SK-N-SH (cell line): ENCODE measurements around the gene NPAT.

Source experiments
- EP300 ChIP-seq, 2 experiments: IDR thresholded peaks; 2 replicates each; pipeline versions ENCODE4 v1.4.0 to v1.6.1; 2012; ENCODE audit warnings: borderline replicate concordance in 1 of 2, low read depth in 1 of 2, low read length in 1 of 2
- TAF1 ChIP-seq: IDR thresholded peaks from 2 replicates; pipeline ENCODE4 v1.6.1; 2012; ENCODE audit warnings: low read depth, mild to moderate bottlenecking, low read length, moderate library complexity, borderline replicate concordance
- YY1 ChIP-seq: IDR thresholded peaks from 2 replicates; pipeline ENCODE4 v1.4.0; 2012; ENCODE audit warnings: low read depth, mild to moderate bottlenecking
- TF ChIP-seq, protein P1 (sequence below): fragments of 200-600 bp; sonication (generic); IDR thresholded peaks from 2 replicates; pipeline ENCODE4 v1.6.1; 2017; ENCODE audit warnings: antibody characterized with exemption, mild to moderate bottlenecking, moderate library complexity

DNA sequence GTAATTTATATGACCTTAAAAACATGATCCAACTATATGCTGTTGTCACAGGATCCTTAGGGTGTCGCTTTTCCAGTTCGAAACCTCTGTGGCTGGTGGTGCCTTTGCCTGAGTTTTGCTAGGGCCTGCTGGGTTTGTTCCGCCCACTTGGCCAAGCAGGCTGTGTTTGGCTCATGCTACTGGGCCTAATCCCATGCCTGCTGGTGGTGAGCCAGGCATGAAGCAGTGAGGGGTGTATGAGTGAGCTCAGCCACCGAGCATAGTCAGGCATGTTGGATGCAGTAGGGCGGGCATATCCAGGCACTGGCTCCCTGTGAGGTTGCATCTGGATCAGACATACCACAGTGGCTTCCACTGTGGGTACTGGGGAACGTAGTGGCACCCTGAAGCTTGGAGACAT lies 16.3 kb downstream of the NPAT start:
- TF ChIP-seq, protein P1, sequence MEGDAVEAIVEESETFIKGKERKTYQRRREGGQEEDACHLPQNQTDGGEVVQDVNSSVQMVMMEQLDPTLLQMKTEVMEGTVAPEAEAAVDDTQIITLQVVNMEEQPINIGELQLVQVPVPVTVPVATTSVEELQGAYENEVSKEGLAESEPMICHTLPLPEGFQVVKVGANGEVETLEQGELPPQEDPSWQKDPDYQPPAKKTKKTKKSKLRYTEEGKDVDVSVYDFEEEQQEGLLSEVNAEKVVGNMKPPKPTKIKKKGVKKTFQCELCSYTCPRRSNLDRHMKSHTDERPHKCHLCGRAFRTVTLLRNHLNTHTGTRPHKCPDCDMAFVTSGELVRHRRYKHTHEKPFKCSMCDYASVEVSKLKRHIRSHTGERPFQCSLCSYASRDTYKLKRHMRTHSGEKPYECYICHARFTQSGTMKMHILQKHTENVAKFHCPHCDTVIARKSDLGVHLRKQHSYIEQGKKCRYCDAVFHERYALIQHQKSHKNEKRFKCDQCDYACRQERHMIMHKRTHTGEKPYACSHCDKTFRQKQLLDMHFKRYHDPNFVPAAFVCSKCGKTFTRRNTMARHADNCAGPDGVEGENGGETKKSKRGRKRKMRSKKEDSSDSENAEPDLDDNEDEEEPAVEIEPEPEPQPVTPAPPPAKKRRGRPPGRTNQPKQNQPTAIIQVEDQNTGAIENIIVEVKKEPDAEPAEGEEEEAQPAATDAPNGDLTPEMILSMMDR = no peak
- TF ChIP-seq TAF1 (no peak), YY1 (no peak), EP300 (IDR thresholded peaks at IDR 0.05; ENCODE audit: borderline replicate concordance in 1 of 2, low read depth in 1 of 2, low read length in 1 of 2) (no peak)
